HFFc6 (cell line): ENCODE measurements around the gene CASS4. TPM values are rescaled to one million over a fixed set of nuclear protein-coding genes. Genes with fewer than 3 reads are reported as not detected.

ENCODE experiments used
- DNase-seq: peaks from one replicate; pipeline ENCODE4 v3.0.0-alpha.2; 2018
- H3K27ac Mint-ChIP-seq: 2 replicates; pipeline ENCODE4 v1.8.0; 2020; ENCODE audit warnings: mild to moderate bottlenecking, mixed read lengths
- H3K27me3 Mint-ChIP-seq: 2 replicates; pipeline ENCODE4 v1.8.0; 2021; ENCODE audit warnings: mild to moderate bottlenecking, moderate library complexity, mixed read lengths; ENCODE audit not compliant: insufficient read depth
- H3K36me3 Mint-ChIP-seq: 2 replicates; pipeline ENCODE4 v1.8.0; 2021; ENCODE audit warnings: low read depth, mixed read lengths
- H3K4me1 Mint-ChIP-seq: 2 replicates; pipeline ENCODE4 v1.8.0; 2020; ENCODE audit warnings: low read depth, mixed read lengths
- H3K4me3 Mint-ChIP-seq: 2 replicates; pipeline ENCODE4 v1.8.0; 2020; ENCODE audit warnings: mild to moderate bottlenecking, moderate library complexity, mixed read lengths
- H3K9me3 Mint-ChIP-seq: 2 replicates; pipeline ENCODE4 v1.8.0; 2020; ENCODE audit warnings: mild to moderate bottlenecking, mixed read lengths
- total RNA-seq, 6 experiments: library from RNA; stranded (reverse); fragmentation: NEBNext Ultra II Directional; extraction: Animal tissue kit (Norgen Biotek cat#: 25700); gene quantifications; 2 replicates in 1 of 6; 3 replicates in 5 of 6; pipeline ENCODE4 v1.2.3, GENCODE V29; 2021
- TF ChIP-seq, protein P1 (sequence below): fragments of 200-600 bp; sonication (generic); IDR thresholded peaks from 2 replicates; pipeline ENCODE4 v1.5.0; 2021; ENCODE audit warnings: antibody characterized with exemption, mild to moderate bottlenecking

Gene CASS4
- total RNA-seq, 6 experiments from 2014 or later = 0.38 to 0.70 (median 0.56) TPM

DNA sequence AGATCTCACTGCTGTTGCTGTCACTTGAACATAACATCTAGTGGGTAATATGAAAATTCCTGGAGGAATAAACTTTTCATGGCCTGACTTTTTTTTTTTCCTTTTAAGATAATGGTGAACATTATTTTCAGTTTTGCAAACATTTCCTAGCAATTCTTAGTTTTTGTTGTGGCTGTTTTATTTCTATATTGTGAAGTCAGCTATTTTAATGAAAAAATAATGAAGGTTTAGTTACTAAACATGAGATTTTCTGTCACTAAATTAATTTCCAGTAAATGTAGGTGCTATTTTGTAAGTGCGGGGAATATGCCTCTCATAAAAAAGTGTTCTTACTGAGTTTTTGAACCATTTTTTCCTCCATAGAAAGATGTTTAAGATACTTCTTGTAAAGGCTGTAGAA, 89.1 kb downstream of the CASS4 start:
- TF ChIP-seq, protein P1, sequence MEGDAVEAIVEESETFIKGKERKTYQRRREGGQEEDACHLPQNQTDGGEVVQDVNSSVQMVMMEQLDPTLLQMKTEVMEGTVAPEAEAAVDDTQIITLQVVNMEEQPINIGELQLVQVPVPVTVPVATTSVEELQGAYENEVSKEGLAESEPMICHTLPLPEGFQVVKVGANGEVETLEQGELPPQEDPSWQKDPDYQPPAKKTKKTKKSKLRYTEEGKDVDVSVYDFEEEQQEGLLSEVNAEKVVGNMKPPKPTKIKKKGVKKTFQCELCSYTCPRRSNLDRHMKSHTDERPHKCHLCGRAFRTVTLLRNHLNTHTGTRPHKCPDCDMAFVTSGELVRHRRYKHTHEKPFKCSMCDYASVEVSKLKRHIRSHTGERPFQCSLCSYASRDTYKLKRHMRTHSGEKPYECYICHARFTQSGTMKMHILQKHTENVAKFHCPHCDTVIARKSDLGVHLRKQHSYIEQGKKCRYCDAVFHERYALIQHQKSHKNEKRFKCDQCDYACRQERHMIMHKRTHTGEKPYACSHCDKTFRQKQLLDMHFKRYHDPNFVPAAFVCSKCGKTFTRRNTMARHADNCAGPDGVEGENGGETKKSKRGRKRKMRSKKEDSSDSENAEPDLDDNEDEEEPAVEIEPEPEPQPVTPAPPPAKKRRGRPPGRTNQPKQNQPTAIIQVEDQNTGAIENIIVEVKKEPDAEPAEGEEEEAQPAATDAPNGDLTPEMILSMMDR = no peak
- Mint-ChIP-seq H3K4me3 (no peak overlapping the region), H3K27me3 (no peaks in the 10 kb centered on the region), H3K36me3 (peaks cover 21% of the 10 kb centered on the region), H3K9me3 (no peaks in the 10 kb centered on the region), H3K27ac (no peak overlapping the region), H3K4me1 (no peaks in the 10 kb centered on the region)
- no peak for DNase-seq

DNA sequence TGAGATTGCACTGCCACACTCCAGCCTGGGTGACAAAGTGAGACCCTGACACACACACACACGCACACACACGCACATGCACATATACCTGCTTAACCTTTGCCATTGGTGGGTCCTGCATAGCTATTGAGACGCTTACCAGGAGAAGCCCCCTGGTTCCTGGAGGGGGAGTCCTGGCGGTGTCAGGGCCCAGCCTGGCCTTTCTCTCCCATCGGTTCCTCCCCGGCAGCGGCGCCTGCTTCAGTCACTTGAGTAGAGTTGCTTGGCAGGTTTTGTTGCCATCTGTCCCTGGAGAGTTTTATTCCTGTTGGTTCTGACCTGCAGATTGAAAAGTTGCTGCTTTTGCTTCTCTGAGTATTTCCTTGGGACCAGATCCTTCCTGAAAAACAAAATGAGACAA, 91.9 kb downstream of the CASS4 start:
- TF ChIP-seq, protein P1 = no peak
- H3K9me3 Mint-ChIP-seq = no peaks in the 10 kb centered on the region
- H3K27ac Mint-ChIP-seq = no peak overlapping the region

DNA sequence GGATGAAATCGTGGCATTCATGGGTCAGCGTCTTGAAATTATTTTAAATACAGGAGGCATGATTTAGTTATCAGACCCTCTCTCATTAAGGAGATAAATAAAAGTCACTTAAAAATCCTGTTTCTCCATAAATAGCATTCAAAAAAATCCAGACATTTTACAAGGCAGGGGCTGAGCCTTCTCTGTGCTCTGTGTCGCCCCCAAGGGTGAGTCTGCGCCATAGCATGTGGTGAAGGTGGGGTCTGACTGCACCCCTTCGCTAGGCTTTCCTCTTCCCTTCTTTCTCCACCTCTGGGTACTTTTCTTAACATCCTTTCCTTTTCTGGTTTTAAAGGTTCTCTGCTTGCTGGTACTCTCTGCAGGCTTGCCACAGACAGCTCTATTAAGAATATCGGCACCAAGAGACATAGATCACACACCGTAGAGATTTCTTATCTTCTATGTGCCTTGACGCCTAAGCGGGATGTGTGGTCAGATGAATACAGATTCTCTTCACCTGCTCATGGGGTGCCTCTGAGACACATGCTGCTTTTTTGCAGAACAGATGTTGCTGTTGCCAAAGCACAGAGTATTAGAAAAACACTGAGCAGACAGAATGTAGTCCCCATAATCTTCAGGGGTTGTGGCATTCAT, 92.4 kb downstream of the CASS4 start:
- DNase-seq = no peak

More for the DNA sequence above, 91.9 kb downstream of the CASS4 start:
- no peak for DNase-seq
- Mint-ChIP-seq H3K36me3 (peaks cover 4% of the 10 kb centered on the region; the same call in 1 of the 2 replicates), H3K27me3 (no peaks in the 10 kb centered on the region), H3K4me3 (no peak overlapping the region), H3K4me1 (no peaks in the 10 kb centered on the region)

DNA sequence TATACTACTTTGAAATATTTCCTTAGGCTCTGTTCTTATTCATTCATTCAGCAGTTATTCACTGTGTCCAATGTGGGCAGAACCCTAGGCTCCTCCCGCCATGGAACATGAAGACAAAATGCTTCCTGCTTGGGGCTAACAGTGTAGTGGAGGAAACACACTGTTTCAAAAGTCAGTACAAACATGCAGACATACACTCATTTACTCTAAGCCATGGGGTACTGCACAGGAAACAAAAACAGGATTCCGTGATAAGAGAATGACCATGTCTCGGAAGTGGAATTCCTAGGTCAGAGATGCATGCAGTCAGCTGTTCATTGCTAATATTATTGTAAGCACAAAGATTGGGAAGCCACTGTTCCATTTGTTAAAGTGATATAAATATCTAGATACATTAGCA, 94.0 kb downstream of the CASS4 start:
- Mint-ChIP-seq H3K9me3 (no peaks in the 10 kb centered on the region), H3K4me3 (no peak overlapping the region), H3K27ac (no peak overlapping the region), H3K4me1 (no peaks in the 10 kb centered on the region), H3K27me3 (no peaks in the 10 kb centered on the region), H3K36me3 (peaks cover 4% of the 10 kb centered on the region; the same call in 1 of the 2 replicates)
- no peak for DNase-seq
- TF ChIP-seq, protein P1 = no peak

More for the DNA sequence above, 92.4 kb downstream of the CASS4 start:
- H3K4me3 Mint-ChIP-seq = no peak overlapping the region
- H3K36me3 Mint-ChIP-seq = peaks cover 4% of the 10 kb centered on the region; the same call in 1 of the 2 replicates
- H3K9me3 Mint-ChIP-seq = no peaks in the 10 kb centered on the region
- H3K27ac Mint-ChIP-seq = no peak overlapping the region
- no peaks in the 10 kb centered on the region for H3K27me3 Mint-ChIP-seq
- no peaks in the 10 kb centered on the region for H3K4me1 Mint-ChIP-seq
- TF ChIP-seq, protein P1 = peak; percentile 70

Other genes with a start within 250 kb of the CASS4 start
- not detected for gene MC3R, start 163.5 kb upstream of the CASS4 start, total RNA-seq
- gene FAM210B, start 53.3 kb upstream of the CASS4 start, total RNA-seq = 10 to 100 TPM; 34.5 to 58.6 (median 41.0) TPM
- 10 to 100 TPM; 37.2 to 82.0 (median 77.1) TPM for gene AURKA, start 20.0 kb upstream of the CASS4 start, total RNA-seq
- gene CSTF1, start 19.6 kb upstream of the CASS4 start, total RNA-seq = 10 to 100 TPM; 32.1 to 40.5 (median 34.6) TPM
- gene RTF2, start 56.4 kb downstream of the CASS4 start, total RNA-seq = 100 to 1,000 TPM; 148 to 158 (median 153) TPM
- under 1 TPM in 1 of 6 experiments, not detected in 5; 0.21 TPM for gene FAM209A, start 112.5 kb downstream of the CASS4 start, total RNA-seq
- gene FAM209B, start 121.0 kb downstream of the CASS4 start, total RNA-seq = under 1 TPM in 2 of 6 experiments, not detected in 4; 0.28 to 0.31 TPM
- gene TFAP2C, start 217.0 kb downstream of the CASS4 start, total RNA-seq = 1 to 10 TPM; 1.6 to 4.5 (median 1.9) TPM